NOMO-1 treated with DMSO at 0.1 percent for 48 hours (cell line): ENCODE data around the gene BLTP2.

Experiments
- DNase-seq: peaks from one replicate; lab custom pipeline; 2025; ENCODE audit not compliant: unreplicated experiment; lab: John Stamatoyannopoulos, UW

BLTP2 gene

GRCh38 chr17:28599311-28600184, 45.4 kb downstream of the BLTP2 start:
- DNase-seq, result peak; percentile 89

- peak; percentile 93 for DNase-seq
Observed at GRCh38 chr17:28598799-28599310, 46.1 kb downstream of the BLTP2 start, which contains the start of gene SPAG5. Gene SPAG5 (minus strand): TSS chr17:28599025. CDS start chr17:28598946, 79 bp downstream.

DNA sequence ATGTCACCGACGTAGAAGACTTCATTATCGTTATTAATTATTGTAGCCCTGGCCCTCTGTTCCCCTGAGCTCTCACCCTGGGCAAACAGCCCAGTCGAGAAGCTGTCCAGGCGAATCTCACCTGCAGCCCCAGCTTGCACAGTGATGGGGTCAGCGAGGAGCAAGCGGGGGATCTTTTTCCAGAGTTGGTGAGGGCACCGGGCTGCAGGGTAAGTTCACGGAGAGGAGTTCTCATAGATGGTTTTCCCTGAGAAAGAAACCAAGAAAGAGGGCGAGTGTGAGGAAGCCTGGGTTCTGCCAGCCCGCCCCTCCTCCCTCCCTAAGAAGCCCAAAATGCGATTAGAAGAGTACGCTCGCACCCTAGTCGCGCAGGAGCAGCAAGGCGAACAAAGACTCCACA, 46.6 kb downstream of the BLTP2 start:
- no peak for DNase-seq

DNA sequence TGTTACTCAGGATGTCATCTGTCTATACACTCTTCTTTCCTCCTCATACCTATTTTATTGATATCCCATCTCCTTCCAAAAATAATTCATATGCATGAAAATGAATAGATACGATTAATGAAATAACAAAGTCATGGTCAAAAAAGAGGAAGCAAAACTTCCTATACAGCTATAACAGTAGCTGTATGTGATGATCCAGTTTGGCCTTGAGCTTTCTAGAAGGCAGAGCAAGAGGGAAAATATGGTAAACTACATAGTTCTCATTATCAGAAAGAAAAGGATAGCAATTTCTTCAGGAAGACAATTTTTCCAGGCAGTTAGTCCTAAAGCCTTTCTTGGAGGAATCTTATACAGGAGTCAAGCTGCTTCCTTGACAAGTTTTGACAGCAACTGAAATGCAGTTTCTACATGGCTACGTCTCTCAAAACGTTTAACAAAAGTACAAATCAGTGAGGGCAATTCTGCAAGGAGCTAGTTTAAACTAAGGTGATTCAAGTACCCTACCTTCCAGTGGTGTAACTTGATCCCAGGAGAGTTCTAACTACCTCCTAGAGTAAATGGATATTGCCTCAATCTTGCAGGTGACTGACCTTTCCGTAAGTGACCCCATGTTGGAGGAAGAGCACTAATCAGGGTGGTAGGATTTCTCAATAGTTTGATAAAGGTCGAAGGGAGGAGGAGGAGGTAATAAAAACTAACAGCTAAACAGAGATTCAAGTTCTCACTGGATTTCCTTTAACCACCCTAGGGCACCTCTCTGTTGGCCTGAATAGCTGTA, 47.2 kb downstream of the BLTP2 start:
- DNase-seq, result peak; percentile 45
